Body of pancreas (tissue), 4 donors: ENCODE data around the gene GGTLC1. TPM values are rescaled to one million over a fixed set of nuclear protein-coding genes. Genes with fewer than 3 reads are reported as not detected.
"Not testable (repeated sequence)": the region's sequence is repeated elsewhere in the genome, so short reads cannot be mapped to it uniquely, and the experiment has no call there.

Experiments
- ATAC-seq: fragments of 150-250 bp; one replicate; pipeline ENCODE4 v1.9.1; 2016
- DNase-seq, 4 donors: peaks; one replicate each; pipeline ENCODE4 v3.0.0-alpha.2; 2019
- H3K27ac ChIP-seq, 4 donors: fragments of 200-600 bp; sonication (generic); 1 replicate in 3 of 4; 2 replicates in 1 of 4; pipeline versions ENCODE4 v1.5.1 to v1.6.1; 2016 to 2019; ENCODE audit warnings: mild to moderate bottlenecking in 1 of 4, mixed read lengths in 1 of 4, moderate library complexity in 1 of 4
- H3K27me3 ChIP-seq, 2 donors: fragments of 200-600 bp; sonication (generic); one replicate each; pipeline ENCODE4 v1.6.0; 2016; ENCODE audit warnings: mild to moderate bottlenecking in 1 of 2
- H3K36me3 ChIP-seq, 2 donors: fragments of 200-600 bp; sonication (generic); replicated peaks in 1 of 2; 2 replicates each; pipeline ENCODE4 v1.5.1; 2016; ENCODE audit warnings: low read depth in 2 of 2; ENCODE audit not compliant: insufficient read depth in 1 of 2
- H3K4me1 ChIP-seq: fragments of 200-600 bp; sonication (generic); one replicate; pipeline ENCODE4 v1.6.0; 2016
- H3K4me3 ChIP-seq, 2 donors: fragments of 200-600 bp; sonication (generic); 1 replicate in 1 of 2; 2 replicates in 1 of 2; pipeline ENCODE4 v1.5.1; 2016 to 2019
- H3K9me3 ChIP-seq, 3 donors: fragments of 200-600 bp; sonication (generic); 1 replicate in 2 of 3; 2 replicates in 1 of 3; pipeline ENCODE4 v1.5.1; 2016
- CTCF ChIP-seq, 7 experiments: fragments of 450-650 bp in 4 of 7; fragments of 200-600 bp in 3 of 7; sonication (generic) in 3 of 7; IDR thresholded peaks; one replicate each; pipeline ENCODE4 v1.5.1; 2016 to 2019; ENCODE audit warnings: antibody characterized with exemption in 7 of 7
- POLR2A ChIP-seq, 3 donors: fragments of 450-650 bp; IDR thresholded peaks; one replicate each; pipeline ENCODE4 v1.6.1; 2016; ENCODE audit warnings: antibody characterized with exemption in 3 of 3, mild to moderate bottlenecking in 2 of 3
- WGBS, 2 donors: methylation state at CpG; one replicate each; pipeline ENCODE4 v1.1.5; 2017; 5-methylcytosine and 5-hydroxymethylcytosine counted together
- intact Hi-C: fragments of 100-400 bp; cut with DNase I; formaldehyde crosslinking; loops from one replicate; pipeline ENCODE4 v1.15.1; 2023
- total RNA-seq, 2 donors: library from RNA; depleted of rRNA; stranded (reverse); fragments of >200 nt; gene quantifications; one replicate each; pipeline ENCODE4 v1.1.0, GENCODE V29; 2016

The GGTLC1 gene
- total RNA-seq, 2 donors from 2014 or later = 3.4 TPM; not detected in 1

- peaks cover 41% of the 10 kb centered on the region for H3K4me1 ChIP-seq
- 72 to 74% methylated on average over 6 to 9 of the region's 11 CpGs for WGBS, 2 donors
- H3K36me3 ChIP-seq, intact Hi-C loops, ATAC-seq, H3K4me3 ChIP-seq, H3K27me3 ChIP-seq, H3K9me3 ChIP-seq: not testable (repeated sequence)
- peak in 1 of 3 donors; percentile 22 for TF ChIP-seq POLR2A (IDR thresholded peaks at IDR 0.05)
- H3K27ac ChIP-seq = peak overlapping the region; percentile 65 to 82 (median 70)
- DNase-seq = peak; percentile 31 to 60 (median 47)
Measured at GRCh38 chr20:23981014-23981413, 7.6 kb downstream of the GGTLC1 start.

- H3K4me3 ChIP-seq, ATAC-seq, H3K27me3 ChIP-seq, H3K9me3 ChIP-seq, intact Hi-C loops, H3K36me3 ChIP-seq, DNase-seq: not testable (repeated sequence)
- H3K4me1 ChIP-seq = peaks cover 40% of the 10 kb centered on the region
- peak overlapping the region; percentile 16 to 72 (median 56) for H3K27ac ChIP-seq
- WGBS, 2 donors = 61 to 72% methylated on average over 10 to 13 of the region's 17 CpGs
Measured at GRCh38 chr20:23979899-23980811, 8.4 kb downstream of the GGTLC1 start.

GRCh38 chr20:23979380-23979779 lies 9.2 kb downstream of the GGTLC1 start:
- H3K36me3 ChIP-seq, H3K27me3 ChIP-seq, ATAC-seq, H3K4me3 ChIP-seq, DNase-seq, H3K9me3 ChIP-seq, intact Hi-C loops: not testable (repeated sequence)
- peaks cover 38% of the 10 kb centered on the region for H3K4me1 ChIP-seq
- 67% methylated on average over 1 of the region's 6 CpGs; no CpG with 5 or more reads in 1 of the 2 donors for WGBS, 2 donors
- peak overlapping the region in 1 of 4 donors; percentile 72 for H3K27ac ChIP-seq

- 57% methylated on average over 5 of the region's 6 CpGs for WGBS, 2 donors
- ATAC-seq, H3K27ac ChIP-seq, H3K36me3 ChIP-seq, H3K27me3 ChIP-seq, H3K4me3 ChIP-seq, H3K9me3 ChIP-seq, DNase-seq, intact Hi-C loops: not testable (repeated sequence)
- peaks cover 35% of the 10 kb centered on the region for H3K4me1 ChIP-seq
- peak in 1 of 7 experiments; percentile 6 for TF ChIP-seq CTCF (IDR thresholded peaks at IDR 0.05)
Measured at GRCh38 chr20:23978457-23978856, 10.1 kb downstream of the GGTLC1 start.

- intact Hi-C loops = no loop called here
- Histone ChIP-seq H3K4me1 (peaks cover 6% of the 10 kb centered on the region), H3K36me3 (no peaks in the 10 kb centered on the region), H3K4me3 (no peak overlapping the region), H3K27ac (no peak overlapping the region), H3K9me3 (no peaks in the 10 kb centered on the region), H3K27me3 (no peaks in the 10 kb centered on the region)
- TF ChIP-seq CTCF (IDR thresholded peaks at IDR 0.05) (no peak), POLR2A (IDR thresholded peaks at IDR 0.05) (no peak)
- WGBS, 2 donors = 66 to 69% methylated on average over 9 of the region's 9 CpGs
- no peak for ATAC-seq
- no peak for DNase-seq
Measured at GRCh38 chr20:23974966-23975365, 13.6 kb downstream of the GGTLC1 start.

GRCh38 chr20:23971310-23971709 lies 17.3 kb downstream of the GGTLC1 start:
- Histone ChIP-seq H3K9me3 (no peaks in the 10 kb centered on the region), H3K4me1 (no peaks in the 10 kb centered on the region), H3K36me3 (no peaks in the 10 kb centered on the region), H3K27me3 (no peaks in the 10 kb centered on the region), H3K27ac (no peak overlapping the region), H3K4me3 (no peak overlapping the region)
- intact Hi-C loops = no loop called here
- no peak for DNase-seq
- no peak for ATAC-seq
- TF ChIP-seq POLR2A (IDR thresholded peaks at IDR 0.05) = no peak
- no peak for TF ChIP-seq CTCF (IDR thresholded peaks at IDR 0.05)
